GM13977 (cell line): ENCODE results near the gene BEST2.
A peak's percentile ranks its signal among the peaks of the same experiment; 100 is the strongest.

ENCODE experiments used
- DNase-seq: peaks from one replicate; pipeline ENCODE4 v3.0.0; 2012; ENCODE audit warnings: low spot score
- in situ Hi-C: fragments of 300-500 bp; cut with MboI; formaldehyde crosslinking; loops from one replicate; pipeline ENCODE4 v1.12.0; 2022; ENCODE audit warnings: low sequenced_read_pairs, low pct_unique_long_range_greater_than_20kb, mixed read lengths, inconsistent platforms; ENCODE audit not compliant: unreplicated experiment
- TF ChIP-seq, protein P1 (sequence below): IDR thresholded peaks from 2 replicates; pipeline ENCODE4 v1.5.1; 2012; ENCODE audit warnings: mild to moderate bottlenecking, control low read depth; ENCODE audit not compliant: insufficient read depth; ENCODE audit errors: extremely low read depth, missing control alignments

The BEST2 gene

DNA sequence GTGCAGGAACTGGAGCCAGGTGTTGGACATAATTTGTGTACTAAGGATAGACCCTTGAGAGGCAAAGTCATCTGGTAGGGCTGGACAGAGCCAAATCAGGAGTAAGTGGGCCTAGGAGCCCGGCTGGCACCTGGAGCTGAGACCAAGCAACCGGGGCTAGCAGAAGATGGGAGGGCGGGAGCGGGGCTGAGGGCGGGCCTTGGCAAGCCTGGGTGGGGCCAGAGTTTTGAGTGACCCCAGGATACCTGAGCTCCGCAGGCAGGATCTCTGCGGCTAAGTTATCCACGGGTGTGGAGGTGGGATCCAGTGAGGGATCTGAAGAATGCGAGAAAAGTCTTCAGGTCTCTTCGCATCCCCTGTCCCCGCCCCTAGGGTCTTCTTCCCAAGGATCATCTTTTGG, 15.6 kb downstream of the BEST2 start:
- TF ChIP-seq, protein P1, sequence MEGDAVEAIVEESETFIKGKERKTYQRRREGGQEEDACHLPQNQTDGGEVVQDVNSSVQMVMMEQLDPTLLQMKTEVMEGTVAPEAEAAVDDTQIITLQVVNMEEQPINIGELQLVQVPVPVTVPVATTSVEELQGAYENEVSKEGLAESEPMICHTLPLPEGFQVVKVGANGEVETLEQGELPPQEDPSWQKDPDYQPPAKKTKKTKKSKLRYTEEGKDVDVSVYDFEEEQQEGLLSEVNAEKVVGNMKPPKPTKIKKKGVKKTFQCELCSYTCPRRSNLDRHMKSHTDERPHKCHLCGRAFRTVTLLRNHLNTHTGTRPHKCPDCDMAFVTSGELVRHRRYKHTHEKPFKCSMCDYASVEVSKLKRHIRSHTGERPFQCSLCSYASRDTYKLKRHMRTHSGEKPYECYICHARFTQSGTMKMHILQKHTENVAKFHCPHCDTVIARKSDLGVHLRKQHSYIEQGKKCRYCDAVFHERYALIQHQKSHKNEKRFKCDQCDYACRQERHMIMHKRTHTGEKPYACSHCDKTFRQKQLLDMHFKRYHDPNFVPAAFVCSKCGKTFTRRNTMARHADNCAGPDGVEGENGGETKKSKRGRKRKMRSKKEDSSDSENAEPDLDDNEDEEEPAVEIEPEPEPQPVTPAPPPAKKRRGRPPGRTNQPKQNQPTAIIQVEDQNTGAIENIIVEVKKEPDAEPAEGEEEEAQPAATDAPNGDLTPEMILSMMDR = no peak
- in situ Hi-C loops = loop anchor here (10.0 kb wide), 1 partner anchor 78 kb away; no protein-coding TSS in a partner anchor
- no peak for DNase-seq

DNA sequence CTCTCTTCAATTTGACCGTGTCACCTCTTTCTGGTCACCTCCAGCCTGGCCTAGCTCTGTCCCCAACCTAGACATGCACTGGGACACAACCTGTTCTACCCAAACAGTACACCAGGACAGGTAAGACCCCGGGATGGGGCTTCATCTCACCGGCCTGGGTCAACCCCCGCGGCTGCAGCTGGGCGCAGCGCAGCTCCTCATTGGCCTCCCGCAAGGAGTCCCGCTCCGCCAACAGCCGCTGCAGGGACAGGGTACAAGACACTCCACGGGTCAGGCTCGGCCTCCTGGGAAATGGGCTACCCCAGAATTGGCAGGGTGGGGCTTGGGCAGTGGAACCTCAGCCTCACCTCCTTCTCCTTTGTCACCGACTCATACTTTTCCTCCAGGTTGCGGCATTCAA, 16.1 kb downstream of the BEST2 start:
- in situ Hi-C loops = loop anchor here (10.0 kb wide), 1 partner anchor 77 kb away; no protein-coding TSS in a partner anchor
- DNase-seq = no peak

DNA sequence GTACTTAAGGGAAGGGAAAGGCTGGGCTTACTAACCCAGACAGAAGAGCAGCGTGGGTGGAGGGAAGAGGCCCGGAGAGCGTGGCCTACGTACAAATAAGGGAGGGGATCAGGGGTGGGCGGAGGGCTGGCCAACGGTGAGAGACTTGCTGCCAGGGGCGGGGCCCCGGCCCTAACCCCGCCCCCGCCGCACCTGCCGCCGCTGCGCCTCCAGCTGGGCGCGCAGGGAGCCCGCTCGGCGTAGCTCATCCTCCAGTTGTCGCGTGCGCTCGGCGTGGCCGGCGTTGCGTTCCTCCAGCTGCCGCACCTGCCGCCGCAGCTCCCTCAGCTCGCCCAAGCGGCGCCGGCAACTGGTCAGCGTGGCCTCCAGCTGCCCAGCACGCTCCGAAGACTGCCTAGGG, 18.1 kb downstream of the BEST2 start:
- in situ Hi-C loops = loop anchor here (10.0 kb wide), 1 partner anchor 75 kb away; no protein-coding TSS in a partner anchor
- no peak for DNase-seq
- TF ChIP-seq, protein P1 = no peak

More for the DNA sequence above, 16.1 kb downstream of the BEST2 start:
- TF ChIP-seq, protein P1 = no peak

DNA sequence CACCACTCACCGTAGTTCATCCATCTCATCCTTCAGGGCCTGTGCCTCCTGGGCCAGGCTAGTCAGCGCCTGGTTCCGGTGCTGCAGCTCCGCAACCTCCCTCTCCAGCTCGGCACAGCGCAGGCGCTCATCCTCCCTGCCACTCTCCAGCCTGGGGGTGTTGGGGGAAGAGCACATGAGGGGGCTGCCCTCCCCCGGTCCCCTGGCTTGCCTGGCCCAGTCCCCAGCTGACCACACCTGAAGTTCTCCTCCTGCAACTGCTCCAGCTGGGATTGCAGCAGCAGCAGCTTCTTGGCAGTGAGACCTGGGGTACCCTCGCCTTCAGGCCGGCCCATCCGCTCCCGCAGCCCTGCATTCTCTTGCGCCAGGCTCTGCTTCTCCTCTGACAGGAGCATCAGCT, 19.3 kb downstream of the BEST2 start:
- DNase-seq = no peak
- in situ Hi-C loops = no loop called here
- TF ChIP-seq, protein P1 = no peak

DNA sequence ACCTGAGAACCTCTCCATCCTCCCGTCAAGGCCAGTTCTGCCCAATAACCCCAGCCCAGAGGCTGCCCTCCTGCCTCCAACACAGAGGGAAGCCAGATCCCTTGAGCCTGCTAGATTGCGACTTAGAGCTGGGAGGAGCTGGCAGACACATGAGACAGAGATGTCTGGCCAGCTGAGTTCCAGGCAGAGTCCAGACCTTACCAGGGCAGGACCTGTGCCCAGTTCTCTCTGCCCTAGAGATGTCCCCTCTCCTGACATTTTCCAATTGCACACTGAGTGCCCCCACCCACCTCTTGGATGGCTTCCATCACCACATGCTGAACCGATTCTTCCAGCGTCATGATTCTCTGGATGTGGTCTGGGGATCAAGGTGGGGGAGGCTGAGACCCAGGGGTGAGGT, 20.7 kb downstream of the BEST2 start:
- no peak for DNase-seq
- TF ChIP-seq, protein P1 = no peak
- in situ Hi-C loops = no loop called here

DNA sequence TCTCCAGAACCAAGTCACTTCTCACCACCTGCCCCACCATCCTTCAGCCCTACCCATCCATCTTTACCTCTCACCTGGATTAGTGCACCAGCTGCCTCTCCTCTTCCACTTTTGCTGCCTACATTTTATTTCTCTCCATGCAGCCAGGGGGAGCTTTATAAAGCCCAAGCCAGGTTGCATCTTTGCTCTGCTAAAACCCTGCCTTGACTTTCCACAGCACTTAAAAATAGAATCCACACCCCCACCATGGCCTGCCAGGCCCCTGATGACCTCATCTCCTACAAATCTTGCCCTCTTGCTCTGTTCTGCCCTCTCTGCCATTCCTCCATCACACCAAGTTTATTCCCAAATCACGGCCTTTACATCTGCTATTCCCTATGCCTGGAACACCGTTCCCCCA, 22.0 kb downstream of the BEST2 start:
- TF ChIP-seq, protein P1 = peak; percentile 29
- in situ Hi-C loops = no loop called here
- no peak for DNase-seq
